Gastroesophageal sphincter (tissue), 3 donors: ENCODE results near the gene KHDRBS2.

Experiments
- CTCF ChIP-seq, 4 experiments: fragments of 200-600 bp in 2 of 4; fragments of 450-650 bp in 2 of 4; sonication (generic) in 1 of 4; IDR thresholded peaks; one replicate each; pipeline ENCODE4 v1.5.1; 2017 to 2019; ENCODE audit warnings: antibody characterized with exemption in 4 of 4, mild to moderate bottlenecking in 2 of 4, moderate library complexity in 2 of 4
- POLR2A ChIP-seq, 2 donors: fragments of 450-650 bp; IDR thresholded peaks; one replicate each; pipeline ENCODE4 v1.6.1; 2017; ENCODE audit warnings: antibody characterized with exemption in 2 of 2, mild to moderate bottlenecking in 2 of 2, moderate library complexity in 1 of 2
- POLR2AphosphoS5 ChIP-seq: sonication (generic); formaldehyde crosslinking; IDR thresholded peaks from one replicate; pipeline ENCODE4 v1.6.1; 2017; ENCODE audit warnings: antibody characterized with exemption

GRCh38 chr6:62175195-62175594 lies 110.8 kb downstream of the KHDRBS2 start:
- TF ChIP-seq CTCF (IDR thresholded peaks at IDR 0.05): no peak
- no peak for TF ChIP-seq POLR2A (IDR thresholded peaks at IDR 0.05)
- TF ChIP-seq POLR2AphosphoS5: no peak
